Measurements from ENCODE around the gene ANXA4.

ANXA4 gene

DNA sequence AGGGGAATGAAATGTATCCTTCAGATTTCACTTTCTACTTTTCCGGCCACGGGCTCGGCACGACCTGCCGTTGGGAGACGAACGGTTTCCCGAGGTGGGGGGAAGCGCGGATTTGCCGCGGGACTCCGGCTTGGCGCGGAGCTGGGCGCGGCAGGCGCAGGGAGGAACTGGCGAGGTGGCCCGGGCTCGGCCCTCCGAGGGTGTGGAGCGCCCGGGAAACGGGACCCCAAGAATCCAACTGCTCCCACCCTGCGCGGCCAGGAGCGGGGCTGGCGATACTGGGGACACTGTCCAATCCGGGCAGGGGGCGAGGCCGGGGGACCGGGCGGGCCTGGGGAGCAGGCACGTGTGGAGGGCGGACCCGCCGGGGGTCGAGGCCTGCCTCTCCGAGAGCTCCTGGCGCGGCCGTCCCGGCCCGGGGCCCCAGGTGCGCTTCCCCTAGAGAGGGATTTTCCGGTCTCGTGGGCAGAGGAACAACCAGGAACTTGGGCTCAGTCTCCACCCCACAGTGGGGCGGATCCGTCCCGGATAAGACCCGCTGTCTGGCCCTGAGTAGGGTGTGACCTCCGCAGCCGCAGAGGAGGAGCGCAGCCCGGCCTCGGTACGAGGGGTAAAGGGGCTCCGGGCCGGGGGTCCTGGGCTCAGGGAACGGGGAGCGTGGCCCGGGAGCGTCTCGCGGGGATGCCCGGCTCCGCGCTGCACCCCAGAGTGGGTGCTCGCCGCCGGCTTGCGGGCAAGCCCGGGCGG, at the start of gene ANXA4:
ANXA4 (plus strand) TSS at position 560 of the 747 bp plus-strand sequence. CDS start 39,432 bp downstream, outside the sequence.
- DNase-seq, result peak; percentile 78

DNA sequence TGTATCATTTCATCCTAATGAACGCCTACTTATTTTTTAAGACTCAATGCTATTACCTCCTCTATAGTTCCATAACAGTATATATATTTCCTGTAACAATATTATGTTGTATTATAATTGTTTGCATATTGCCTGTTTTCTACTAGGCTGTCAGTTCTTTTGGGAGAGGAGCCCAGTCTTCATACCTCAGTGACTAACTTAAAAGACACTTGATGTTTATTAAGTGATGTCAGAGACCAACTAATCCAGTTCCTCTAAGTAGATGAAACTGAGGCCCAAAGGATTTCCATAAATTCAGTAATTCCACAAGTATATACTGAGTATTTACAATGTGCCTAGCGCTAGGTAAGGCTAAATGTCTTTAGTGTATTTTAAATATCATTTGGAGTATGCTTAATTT, 49.5 kb upstream of the ANXA4 start:
- no peak for DNase-seq

DNA sequence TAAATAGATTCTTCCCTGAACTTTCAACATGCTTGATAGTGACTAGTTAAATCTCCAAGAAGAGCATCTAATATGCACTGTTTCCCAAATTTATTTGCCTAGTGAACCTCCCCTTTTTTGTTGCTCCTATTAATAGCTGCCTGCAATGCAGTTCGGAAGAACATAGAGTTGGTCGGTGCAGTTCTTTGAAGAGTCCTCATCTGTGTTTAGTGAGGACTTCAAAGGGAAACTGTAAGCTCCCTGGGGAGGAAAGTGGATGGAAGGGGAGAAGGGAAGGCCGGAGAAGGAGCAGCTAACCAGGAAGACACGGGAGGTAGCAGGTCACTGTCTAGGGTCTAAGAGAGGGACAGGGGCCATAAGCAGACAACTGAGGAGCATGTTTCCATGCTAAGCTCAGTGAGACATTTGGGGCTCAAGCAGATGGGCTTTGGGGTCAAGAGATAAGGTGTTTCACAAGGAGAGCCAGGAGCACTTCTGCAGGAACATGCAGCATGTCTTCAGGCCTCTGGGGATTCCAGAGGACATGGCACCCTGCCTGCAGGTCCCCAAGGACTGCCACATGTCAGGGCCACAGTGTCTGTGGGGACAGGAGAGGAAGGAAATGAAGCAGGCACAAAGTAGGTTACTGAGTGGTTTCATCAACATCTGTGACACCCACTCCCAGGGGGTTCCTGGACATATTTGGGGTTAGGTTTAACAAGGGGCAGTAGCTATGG, 48.7 kb upstream of the ANXA4 start:
- peak; percentile 38 for DNase-seq

DNA sequence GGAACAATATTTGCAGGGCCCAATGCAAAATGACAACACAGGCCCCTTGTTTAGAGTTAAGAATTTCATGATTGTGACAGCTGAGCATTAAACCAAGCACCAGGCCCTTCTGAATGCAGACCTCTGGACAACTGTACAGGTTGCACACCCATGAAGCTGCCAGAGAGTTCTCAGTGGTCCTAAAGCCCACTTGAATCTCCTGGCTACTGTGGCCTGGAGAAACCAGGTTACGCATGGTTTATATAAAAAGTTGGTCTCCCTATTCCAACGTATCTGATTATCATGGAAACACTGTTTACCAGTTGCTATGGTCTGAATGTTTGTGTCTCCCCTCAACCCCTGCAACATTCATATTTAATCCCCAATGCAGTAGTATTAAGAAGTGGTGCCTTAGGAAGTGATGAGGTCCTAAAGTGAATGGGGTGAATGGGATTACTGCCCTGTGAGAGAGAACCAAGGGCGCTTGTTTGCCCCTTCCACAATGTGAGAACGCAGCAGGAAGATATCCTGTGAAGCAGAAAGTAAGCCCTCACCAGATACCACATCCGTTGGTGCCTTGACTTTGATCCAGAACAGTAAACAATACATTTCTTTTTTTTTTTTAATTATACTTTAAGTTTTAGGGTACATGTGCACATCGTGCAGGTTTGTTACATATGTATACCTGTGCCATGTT, 48.0 kb upstream of the ANXA4 start:
- no peak for DNase-seq

DNA sequence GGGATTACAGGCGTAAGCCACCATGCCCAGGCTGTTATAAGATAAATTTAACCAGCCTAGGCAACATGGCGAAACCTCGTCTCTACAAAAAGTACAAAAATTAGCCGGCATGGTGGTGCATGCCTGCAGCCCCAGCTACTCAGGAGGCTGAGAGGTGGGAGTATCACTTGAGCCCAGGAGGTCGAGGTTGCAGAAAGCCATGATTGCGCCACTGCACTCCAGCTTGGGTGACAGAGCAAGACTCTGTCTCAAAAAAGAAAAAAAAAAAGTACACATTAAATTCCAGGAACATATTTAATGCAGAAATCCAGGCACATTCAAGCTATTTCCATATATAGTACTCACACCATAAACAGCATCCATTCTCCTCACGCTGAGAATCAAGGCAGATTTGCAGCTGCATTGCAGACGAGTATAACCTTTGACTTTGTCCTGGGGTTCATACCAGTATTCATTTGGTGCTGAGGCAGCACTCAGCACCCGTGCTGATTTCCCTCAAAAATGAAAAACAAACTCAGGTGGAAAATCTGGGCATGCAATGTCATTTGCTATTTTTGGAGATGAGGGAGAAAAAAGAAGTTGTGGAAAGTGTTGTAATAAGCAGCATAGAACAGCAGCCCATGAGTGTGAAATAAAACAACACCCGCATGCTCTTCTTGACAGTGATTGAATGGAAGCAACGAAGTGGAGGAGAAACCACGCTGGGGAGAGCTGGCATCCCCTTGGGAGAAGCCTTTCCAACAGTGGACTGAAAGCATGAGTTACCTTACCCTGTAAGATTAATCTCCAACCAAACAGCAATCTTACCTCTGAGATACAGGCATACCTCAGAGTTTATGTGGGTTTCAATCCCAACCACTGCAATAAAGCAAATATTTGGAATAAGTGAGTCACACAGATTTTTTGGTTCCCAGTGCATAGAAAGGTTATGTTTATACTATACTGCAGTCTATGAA, 46.8 kb upstream of the ANXA4 start:
- no peak for DNase-seq

DNA sequence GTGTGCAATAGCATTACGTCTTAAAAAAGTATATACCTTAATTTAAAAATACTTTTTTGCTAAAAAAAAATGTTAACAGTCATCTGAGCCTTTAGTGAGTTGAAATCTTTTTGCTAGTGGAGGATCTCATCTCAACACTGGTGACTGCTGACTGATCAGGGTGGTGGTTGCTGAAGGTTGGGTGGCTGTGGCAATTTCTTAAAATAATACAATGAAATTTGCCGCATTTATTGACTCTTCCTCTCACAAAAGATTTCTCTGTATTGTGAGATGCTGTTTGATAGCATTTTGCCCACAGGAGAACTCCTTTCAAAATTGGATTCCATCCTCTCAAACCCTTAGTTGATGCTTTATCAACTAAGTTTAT, 46.1 kb upstream of the ANXA4 start:
- DNase-seq, result no peak

DNA sequence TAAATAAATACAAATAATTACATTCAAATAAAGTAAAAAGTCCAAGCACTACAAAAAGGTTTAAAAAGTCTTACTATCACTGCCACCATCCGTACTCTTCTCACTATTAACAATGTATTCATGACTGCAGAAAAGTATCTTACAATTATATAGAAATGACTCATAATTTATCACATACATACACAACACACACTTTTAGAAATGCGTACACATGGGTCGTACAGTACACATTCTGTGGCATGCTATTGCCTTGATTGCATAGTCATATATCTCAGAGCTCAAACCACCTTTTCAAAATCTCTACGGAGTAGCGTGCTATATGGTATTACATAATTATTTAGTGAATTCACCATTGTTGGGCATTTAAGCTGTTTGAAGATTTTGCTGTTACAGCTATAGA, 41.6 kb upstream of the ANXA4 start:
- DNase-seq, result no peak

DNA sequence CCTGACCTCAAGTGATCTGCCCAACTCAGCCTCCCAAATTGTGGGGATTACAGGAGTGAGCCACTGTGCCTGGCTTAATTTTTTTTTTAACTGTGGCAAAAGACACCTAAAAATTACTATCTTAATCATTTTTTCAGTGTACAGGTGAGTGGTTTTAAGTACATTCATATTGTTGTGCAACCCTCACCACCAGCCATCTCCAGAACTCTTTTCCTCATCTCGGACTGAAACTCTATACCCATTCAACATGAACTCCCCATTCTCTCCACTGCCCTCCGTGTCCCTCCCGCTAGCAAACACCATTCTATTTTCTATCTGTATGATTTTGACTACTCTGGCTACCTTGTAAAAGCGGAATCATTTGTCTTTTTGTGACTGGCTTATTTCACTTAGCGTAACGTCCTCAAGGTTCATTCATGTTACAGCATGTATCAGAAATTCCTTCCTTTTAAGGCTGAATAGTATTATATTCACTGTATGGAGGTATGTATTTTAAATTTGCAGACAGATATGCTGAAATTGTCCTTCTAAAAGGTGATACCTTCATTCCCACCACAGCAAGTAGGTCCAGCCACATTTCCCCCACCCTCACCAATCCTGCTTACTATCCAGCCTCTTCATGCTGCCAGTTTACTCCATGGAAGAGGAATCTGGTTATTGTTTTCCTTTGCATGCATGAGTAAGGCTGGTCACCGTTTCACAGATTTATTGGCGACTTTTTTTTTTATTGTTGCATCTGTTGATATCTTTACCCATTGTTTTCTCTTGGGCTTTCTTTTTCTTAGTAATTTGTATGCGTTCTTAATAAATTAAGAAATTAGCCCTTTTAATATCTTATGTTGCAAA, 40.6 kb upstream of the ANXA4 start:
- no peak for DNase-seq

DNA sequence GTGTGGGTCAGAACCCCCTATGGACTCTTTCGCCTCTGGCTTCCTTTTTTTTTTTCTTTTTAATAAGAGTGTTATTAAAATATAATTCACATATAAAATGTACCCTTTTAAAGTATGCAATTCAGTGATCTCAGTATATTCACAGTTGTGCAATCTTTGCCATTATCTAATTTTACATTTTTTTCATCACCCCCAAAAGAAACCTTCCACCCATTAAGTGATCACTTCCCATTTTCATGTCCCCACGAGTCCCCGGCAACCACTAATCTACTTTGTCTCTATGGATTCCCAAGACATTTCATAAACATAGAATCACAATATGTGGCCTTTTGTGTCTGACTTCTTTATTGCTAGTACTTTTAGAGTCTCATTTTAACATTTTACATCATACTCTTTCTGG, 38.7 kb upstream of the ANXA4 start:
- DNase-seq, result no peak

DNA sequence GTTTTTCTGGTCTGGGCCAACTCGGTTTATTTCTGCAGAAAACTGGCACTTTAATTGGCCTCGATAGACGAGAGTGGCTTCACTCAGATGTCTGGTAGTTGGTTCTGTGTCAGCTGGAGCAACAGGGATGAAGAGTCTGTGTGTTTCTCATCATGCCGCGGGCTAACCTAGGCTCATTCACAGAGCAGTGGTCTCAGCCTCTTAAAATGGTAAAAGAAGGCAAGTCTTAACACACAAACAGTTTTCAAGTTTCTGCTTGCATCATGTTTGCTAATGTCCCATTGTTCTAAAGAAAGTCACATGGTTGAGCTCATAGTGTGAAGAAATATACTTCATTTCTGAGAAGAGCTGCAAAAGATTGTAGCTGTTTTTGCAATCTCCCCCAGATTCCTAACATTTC, 37.5 kb upstream of the ANXA4 start:
- DNase-seq, result no peak

DNA sequence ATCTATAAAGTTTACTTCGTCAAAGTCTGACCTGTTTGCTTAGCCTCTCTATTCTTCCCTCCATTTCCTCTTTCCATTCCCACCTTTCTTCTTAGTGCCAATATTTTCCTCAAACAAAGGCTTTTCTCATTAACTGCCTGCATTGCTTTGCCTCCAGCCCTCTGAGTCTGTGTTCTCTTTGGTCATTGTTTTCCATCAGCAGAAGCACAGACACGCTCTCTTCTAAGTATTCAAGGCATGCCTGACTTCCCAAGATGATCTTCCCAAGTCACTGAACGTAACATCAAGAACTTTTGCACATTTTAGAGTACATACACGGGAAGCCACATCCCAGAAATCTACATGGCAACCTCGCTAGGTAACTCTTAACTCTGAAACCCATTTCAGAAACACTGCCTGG, 32.6 kb upstream of the ANXA4 start:
- DNase-seq, result no peak

DNA sequence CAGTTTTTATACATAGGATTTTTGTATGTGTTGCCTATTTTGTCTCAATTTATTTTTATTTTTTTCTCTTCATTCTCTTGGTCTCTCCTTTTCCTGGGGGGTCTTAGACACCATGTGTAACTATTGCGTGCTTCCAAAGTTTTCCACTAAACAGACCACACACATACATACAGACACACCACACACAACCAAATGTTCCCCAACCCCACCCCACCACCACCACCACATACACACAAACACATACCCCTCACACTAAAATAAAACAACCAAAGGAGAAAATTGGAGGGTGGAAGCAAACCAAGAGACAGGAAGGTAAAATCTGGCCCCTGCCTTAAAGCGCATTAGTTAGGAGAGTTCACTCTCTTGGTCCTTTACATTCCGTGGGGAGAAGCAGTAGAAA, 30.0 kb upstream of the ANXA4 start:
- DNase-seq, result no peak

DNA sequence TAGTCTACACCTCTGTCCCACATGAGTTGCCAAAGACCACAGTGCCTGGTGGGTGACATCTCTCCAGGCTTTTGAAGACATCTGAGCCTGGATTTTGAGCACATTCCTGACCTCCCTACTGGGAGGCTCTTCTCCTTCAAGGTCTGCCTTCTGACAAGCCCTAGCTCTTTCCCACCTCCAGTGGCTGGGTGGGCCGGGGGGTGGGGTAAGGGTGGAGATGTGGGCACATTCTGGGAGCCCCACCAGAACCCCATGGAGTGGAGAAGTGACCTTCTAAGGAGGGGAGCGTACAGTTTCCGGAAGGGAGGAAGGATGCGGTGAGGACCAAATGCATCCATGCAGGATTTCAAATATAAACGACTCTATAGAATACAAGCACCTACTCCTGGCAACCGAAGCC, 27.9 kb upstream of the ANXA4 start:
- DNase-seq, result no peak

DNA sequence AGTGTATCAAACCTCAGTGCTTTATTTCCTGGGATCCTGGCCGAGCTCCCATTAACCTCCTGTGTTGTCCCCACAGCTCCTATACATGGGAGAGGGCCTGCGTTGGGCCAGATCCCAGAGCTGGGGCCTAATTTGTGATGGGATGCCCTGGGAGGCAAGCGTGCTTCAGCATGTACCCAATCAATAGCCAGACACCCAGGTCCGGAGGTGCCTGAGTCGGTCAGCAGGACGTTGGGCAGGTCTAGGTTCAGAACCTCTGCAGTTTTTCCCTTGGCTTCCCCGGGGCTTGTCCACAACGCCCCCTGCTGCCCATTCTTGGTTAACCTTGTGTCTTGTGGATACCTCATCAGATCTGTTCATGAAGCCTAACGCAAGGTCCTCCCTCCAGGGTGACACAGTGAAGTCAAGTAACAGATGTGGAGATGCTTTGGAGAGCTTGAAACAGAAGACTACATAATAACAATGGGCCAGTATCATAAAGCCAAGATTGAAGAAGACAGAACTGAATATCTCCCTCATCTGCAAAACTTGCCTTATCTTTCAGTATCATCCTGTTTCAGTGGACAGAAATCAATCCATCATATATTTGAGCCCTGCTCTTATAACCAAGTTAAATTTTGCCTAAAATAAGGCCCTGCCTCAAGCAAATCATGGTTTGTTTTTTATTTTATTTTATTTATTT, 27.3 kb upstream of the ANXA4 start:
- DNase-seq, result peak; percentile 96

DNA sequence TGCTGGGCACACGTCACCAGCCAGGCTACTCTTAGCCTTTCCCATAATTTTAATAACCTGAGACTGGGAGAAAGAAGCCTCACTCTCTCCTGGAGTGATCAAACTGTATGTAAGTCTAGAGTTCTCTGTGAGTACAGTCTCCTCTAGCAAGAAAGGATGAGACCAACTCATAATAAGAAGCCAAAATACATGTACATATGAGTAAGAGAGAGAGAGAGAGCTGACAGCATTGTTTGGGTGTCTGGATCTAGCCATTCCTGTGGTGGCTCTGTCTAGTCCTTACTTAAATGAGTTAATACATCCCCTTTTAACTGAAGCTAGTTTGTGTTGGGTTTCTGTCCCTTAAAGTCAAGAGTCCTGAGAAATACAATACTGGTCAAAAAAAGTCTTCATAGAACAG, 26.0 kb upstream of the ANXA4 start:
- no peak for DNase-seq

DNA sequence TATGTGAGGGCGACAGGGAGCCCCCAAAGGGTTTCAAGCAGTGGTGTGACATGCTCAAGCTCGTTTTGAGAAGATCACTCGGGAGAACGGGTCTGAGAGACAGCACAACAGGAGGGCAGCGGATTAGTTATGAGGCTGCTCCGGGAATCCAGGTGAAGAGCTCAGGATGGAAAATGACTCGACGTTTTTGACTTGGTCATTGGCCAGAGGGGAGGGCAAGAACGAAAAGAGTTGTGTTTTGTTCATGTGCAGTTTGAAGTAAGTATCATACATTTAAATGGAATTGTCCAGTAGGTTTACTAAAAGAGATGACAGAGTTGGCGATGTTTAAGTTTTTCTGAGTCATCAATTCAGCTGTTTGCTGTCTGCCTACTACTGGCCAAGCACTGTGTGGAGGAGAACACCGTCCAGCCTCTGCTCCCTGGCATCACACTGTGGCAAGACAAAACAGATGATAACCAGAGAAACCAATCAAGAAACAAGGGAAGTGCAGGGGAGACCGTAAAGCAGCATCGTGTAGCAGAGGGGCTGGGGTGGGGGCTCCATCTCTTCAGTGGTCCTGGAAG, 25.3 kb upstream of the ANXA4 start:
- DNase-seq, result no peak

DNA sequence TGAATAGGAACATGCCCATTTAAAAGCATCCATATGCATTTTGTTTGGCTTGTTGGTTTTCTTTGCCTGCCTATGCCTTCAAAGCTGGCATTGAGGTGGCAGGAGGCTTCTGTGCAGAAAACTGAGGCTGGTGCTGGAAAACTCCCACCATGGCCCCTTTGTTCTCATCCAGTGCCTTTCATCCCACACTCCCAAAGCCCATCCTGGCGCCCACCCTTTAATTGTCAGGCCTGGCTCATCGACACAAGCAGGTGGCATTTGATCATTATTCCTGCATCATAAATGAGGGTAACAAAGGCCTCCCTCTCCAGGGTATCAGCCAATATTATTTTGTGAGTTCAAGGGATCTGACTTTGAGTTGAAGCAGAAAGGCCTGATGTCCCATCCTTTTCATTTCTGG, 24.7 kb upstream of the ANXA4 start:
- no peak for DNase-seq

DNA sequence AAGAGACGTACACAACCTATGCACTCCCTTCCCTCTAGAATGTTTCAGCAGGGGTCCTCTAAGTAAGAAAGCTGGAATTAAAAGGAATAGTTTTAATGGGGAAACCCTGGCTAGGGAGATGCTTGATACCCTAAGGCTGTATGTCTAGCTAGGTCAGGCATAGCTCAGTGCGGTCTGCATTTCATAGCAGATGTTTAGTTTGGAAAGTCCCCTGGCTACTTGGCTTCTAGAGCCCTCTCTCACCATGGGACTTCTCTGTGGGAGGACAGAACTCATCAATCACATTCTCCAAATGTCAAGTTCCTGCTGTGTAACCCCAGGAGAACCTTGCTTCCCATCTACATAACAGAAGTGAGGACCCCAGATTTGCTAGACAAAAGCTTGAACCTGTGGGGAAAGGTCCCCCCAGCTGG, 24.1 kb upstream of the ANXA4 start:
- no peak for DNase-seq

DNA sequence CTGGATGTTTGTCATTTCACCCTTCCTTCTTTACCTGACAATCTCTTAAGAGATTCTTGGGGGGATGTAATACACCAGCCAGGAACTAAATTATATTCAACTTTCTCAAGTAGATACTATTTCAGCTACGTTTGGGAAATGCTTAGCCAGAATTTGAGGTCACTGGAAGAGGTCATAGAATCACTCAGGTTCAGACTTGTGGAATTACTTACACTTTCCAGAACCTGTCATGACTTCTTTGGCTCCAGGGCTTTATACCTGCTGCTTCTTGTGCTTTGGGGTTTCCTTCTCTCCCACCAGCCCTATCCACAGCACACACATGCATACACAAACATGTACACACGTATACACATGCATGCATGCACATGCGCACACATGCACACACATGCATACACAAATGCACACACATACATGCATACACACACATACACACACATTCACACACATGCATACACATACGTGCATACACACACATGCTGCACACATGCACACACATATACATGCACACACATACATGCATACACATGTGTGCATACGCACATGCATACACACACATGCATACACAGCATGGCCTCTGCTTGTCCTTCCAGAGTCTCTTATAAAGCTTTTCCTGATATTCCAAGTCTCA, 23.5 kb upstream of the ANXA4 start:
- no peak for DNase-seq

DNA sequence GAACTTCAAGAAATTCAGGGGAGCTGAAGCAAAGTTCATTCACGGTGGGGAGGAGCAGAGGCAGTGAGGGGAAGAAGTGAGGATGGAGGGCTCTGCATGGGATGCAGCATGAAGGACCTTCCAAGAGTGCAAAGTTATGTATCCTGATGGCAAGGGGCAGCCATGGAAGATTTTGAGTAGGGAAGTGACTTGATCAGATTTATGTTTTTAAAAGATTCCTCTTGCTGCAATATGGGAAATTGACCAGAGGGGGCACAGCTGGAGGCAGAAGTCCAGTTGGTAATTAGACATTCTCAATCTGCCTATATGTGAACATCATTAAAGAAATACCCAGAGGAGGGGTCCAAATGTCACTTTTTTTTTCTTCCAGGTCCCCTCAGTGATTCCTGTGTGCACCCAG, 21.5 kb upstream of the ANXA4 start:
- DNase-seq, result no peak

DNA sequence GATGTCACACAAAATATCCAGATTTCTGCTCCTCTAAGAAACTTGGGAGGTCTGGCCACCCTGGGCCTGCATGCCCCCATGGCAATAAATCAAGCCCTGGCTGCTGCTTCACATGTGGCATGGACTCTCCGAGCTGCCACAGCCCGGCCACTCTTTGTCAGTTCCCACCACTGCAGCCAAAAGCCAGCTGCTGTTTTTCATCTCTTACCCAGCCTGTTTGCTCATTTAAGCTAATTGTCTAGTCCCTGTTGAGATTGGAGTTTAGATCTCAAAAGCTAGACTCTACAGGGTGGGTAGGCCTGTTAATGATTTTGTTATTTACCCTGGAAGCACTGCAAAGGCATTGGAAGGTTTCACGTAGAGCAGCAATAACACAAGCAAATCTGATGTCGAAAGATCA, 20.9 kb upstream of the ANXA4 start:
- DNase-seq, result no peak
